Testis (tissue), 2 donors: ENCODE results near the gene TGFBR3.

ENCODE experiments used
- CTCF ChIP-seq, 3 experiments: fragments of 450-650 bp in 2 of 3; fragments of 200-600 bp in 1 of 3; sonication (generic) in 1 of 3; IDR thresholded peaks; one replicate each; pipeline ENCODE4 v1.5.1; 2016 to 2019; ENCODE audit warnings: antibody characterized with exemption in 3 of 3, mild to moderate bottlenecking in 2 of 3, moderate library complexity in 1 of 3
- POLR2A ChIP-seq: fragments of 450-650 bp; IDR thresholded peaks from one replicate; pipeline ENCODE4 v1.6.1; 2017; ENCODE audit warnings: antibody characterized with exemption, mild to moderate bottlenecking, moderate library complexity

DNA sequence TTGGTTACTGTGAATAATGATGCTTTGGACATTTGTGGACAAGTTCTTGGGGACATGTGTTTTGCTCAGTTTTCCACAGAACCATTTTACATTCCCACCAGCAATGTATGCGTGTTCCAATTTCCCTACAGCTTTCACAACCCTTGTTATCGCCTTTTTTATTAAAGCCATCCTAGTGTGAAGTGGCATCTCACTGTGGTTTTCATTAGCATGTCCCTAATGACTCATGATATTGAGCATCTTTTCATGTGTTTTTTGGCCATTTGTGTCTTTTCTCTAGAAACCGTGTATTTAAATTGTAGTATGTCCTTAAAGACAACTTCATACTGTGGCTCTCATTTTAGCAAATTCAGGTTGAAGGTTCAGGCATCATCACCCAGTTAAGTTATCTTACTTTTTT is 132.1 kb downstream of the TGFBR3 start:
- TF ChIP-seq CTCF (IDR thresholded peaks at IDR 0.05): no peak
- no peak for TF ChIP-seq POLR2A
